ENCODE results near the gene TTLL8. TPM values are rescaled to one million over a fixed set of nuclear protein-coding genes. Genes with fewer than 3 reads are reported as not detected.

Gene TTLL8
- total RNA-seq, 2 donors from 2014 or later, result not detected

DNA sequence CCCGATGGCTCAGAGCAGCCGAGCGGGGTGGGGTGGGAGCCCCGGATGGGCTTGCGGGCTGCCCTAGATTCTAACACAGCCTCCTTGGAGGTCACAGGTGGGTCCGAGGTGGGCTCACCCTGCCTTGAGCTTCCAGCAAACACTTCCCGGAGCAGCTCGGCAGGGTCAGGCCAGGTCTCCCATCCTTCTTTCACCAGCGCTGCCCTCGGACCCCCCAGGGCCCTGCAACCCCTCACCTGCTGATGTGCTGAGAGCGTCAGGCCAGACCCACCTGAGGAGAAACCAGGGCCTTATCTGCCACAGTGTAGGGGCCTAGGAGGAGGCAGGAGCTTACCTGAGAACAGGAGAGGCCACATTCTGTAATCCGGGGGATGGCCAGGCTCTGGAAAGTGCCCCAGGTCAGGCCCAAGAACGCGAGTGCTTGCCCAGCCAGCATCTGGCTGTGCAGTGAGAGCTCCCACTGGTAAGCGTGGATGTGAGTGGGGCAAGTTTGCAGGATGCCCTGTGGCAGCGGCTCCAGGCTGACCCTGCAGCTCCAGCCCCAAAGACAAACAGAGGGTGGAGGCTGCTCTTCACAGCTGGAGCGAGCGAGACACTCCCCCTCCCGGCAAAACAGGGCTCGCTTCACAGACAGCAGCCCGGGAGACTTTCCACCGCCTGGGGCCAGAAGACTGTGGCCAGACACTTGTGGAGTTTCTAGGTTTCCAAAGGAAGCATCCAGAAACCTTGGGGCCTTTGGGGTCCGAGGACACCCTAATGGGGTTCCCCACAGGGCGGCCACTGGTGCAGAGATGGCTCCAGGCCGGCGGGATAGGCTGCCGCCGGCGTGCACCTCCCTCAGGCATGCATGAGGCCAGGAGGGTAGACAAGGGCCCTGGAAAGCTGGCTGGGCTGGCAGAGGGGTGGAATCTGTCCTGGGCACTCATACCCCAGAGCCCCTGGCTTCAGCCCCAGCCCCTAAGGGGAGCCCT is 45.6 kb downstream of the TTLL8 start, which contains the start of gene IL17REL:
Gene IL17REL (minus strand): TSS at position 555 of the 971 bp plus-strand sequence. CDS start 119 bp downstream, at position 436.
- Mint-ChIP-seq H3K36me3 (ENCODE audit: insufficient read depth in 2 of 2) (no peaks in the 10 kb centered on the region), H3K27ac (peak within 1 kb of the TSS; percentile 78), H3K9me3 (no peaks in the 10 kb centered on the region), H3K4me3 (peak within 1 kb of the TSS; percentile 76 to 83), H3K4me1 (ENCODE audit: low read depth) (peaks cover 15% of the 10 kb centered on the region), H3K27me3 (ENCODE audit: low read depth) (no peaks in the 10 kb centered on the region)
- DNase-seq (no peak), ATAC-seq (replicated peaks in 1 of 2) (no peak)

GRCh38 chr22:50011447-50012210 is 46.5 kb downstream of the TTLL8 start:
- Mint-ChIP-seq H3K9me3 (no peaks in the 10 kb centered on the region), H3K4me1 (ENCODE audit: low read depth) (peaks cover 15% of the 10 kb centered on the region), H3K4me3 (peak overlapping the region; percentile 76 to 83), H3K27me3 (ENCODE audit: low read depth) (no peaks in the 10 kb centered on the region), H3K36me3 (ENCODE audit: insufficient read depth in 2 of 2) (no peaks in the 10 kb centered on the region), H3K27ac (peak overlapping the region; percentile 78)
- ATAC-seq (replicated peaks in 1 of 2) (no peak), DNase-seq (no peak)

DNA sequence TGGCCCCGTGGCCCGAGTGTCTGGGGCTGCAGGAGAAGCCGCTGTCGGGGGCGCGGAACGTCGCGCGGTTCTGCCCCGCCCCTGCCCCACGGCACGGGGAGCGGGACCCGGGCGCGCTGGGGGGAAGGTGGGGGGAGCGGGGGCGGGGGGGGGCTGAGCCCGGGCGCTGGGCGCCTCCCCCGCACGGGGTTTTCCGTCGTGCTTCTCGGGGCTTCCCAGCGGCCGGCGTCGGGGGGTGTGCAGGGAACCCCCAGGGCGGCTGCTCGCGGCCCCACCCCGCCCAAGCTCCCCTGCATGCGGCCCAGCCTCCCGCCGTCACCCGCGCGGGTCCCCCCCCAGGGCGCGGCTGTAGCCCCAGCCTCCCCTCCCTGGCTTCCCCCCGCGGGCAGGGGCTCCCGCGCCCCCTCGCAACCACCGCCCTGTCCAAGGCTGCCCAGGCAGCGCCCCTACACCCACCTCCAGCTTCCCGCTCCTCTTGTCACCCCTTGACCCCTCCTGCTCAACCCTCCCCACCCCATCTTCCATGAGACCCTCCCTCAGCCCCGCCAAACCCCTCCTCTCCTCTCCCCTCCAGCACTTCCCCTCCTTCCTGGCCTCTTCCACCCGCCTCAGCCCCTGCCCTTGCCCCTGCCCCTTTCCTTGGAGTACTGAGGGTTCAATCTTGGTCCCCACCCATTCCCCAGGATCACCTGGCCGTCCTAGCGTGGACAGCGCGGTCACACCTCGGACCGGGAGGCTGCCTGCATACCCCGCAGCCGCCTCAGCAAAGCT is 47.2 kb downstream of the TTLL8 start:
- peaks cover 15% of the 10 kb centered on the region for H3K4me1 Mint-ChIP-seq (ENCODE audit: low read depth)
- H3K27ac Mint-ChIP-seq, result no peak overlapping the region
- no peaks in the 10 kb centered on the region for H3K36me3 Mint-ChIP-seq (ENCODE audit: insufficient read depth in 2 of 2)
- peak overlapping the region; percentile 76 to 83 for H3K4me3 Mint-ChIP-seq
- no peaks in the 10 kb centered on the region for H3K27me3 Mint-ChIP-seq (ENCODE audit: low read depth)
- DNase-seq, result peak; percentile 57 to 65
- H3K9me3 Mint-ChIP-seq, result no peaks in the 10 kb centered on the region
- ATAC-seq (replicated peaks in 1 of 2), result peak; percentile 64 to 70

GRCh38 chr22:50009765-50010675 is 48.1 kb downstream of the TTLL8 start:
- H3K4me1 Mint-ChIP-seq (ENCODE audit: low read depth), result peaks cover 19% of the 10 kb centered on the region
- H3K27me3 Mint-ChIP-seq (ENCODE audit: low read depth), result no peaks in the 10 kb centered on the region
- no peaks in the 10 kb centered on the region for H3K36me3 Mint-ChIP-seq (ENCODE audit: insufficient read depth in 2 of 2)
- no peak for DNase-seq
- no peak overlapping the region for H3K27ac Mint-ChIP-seq
- no peak for ATAC-seq (replicated peaks in 1 of 2)
- no peaks in the 10 kb centered on the region for H3K9me3 Mint-ChIP-seq
- peak overlapping the region; percentile 32 to 51 for H3K4me3 Mint-ChIP-seq

DNA sequence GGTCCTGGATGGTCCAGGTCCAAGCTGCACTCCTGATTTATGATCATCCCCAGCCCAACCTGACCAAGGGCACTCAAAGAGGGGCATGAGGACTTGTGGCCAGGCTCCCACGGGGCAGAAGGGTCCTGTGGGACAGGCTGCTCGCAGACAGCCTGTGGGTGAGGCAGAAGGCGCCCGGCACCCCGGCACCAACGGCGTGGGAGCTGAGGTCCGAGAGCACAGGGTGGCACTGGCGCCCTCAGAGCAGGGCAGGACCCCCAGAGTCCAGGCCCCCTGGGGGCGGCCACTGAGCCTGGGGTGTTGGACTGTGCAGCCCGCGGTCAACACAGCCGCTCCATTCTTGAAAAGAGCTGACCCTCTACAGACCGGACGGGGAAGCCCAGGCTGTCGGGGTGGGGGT is 48.8 kb downstream of the TTLL8 start:
- no peak overlapping the region for H3K4me3 Mint-ChIP-seq
- no peak overlapping the region for H3K27ac Mint-ChIP-seq
- no peaks in the 10 kb centered on the region for H3K27me3 Mint-ChIP-seq (ENCODE audit: low read depth)
- no peaks in the 10 kb centered on the region for H3K9me3 Mint-ChIP-seq
- H3K4me1 Mint-ChIP-seq (ENCODE audit: low read depth), result peaks cover 27% of the 10 kb centered on the region
- DNase-seq (no peak), ATAC-seq (replicated peaks in 1 of 2) (no peak)
- H3K36me3 Mint-ChIP-seq (ENCODE audit: insufficient read depth in 2 of 2), result no peaks in the 10 kb centered on the region

DNA sequence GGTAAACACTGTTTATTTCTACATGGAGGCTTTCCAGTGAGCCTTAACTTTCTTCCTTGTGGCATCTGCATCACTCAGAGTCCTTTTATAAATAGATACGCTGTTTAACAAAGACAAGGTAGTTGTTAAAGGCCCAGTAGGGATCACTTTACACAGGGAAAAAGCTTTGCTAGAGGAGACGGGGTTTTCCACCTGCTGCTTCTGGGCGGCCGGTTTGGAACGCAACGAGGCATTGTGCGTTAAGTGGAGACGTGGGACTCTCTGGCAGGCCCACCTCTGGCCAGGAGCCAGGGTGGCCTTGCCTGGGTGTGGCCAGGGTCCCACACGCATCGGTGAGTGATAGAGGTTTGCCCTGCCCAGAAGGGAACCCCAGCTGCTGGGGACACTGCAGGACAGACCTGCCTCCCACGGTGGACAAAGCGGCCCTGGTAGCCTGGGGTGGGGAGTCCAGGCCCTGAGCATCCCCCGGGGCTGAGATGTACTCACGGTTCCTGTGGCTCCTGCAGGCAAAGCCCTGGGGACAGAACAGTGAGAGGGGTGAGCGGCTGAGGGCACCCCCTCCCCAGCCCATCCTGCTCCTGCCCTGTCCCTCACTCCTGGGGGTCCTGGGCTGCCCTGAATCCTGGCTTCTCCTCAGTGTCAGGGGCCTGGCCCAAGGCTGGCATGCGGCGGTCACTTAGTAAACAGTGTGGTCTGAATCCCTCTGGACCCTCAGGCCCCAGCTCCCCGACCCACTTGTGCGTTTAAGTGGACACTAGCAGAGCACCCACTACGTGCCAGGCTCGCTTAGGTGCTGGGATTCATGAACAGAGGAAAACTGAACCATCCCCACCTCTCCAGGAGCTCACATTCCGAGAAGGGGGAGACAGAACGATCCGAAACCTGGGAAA is 49.7 kb downstream of the TTLL8 start:
- no peaks in the 10 kb centered on the region for H3K36me3 Mint-ChIP-seq (ENCODE audit: insufficient read depth in 2 of 2)
- H3K27me3 Mint-ChIP-seq (ENCODE audit: low read depth), result no peaks in the 10 kb centered on the region
- ATAC-seq (replicated peaks in 1 of 2) (no peak), DNase-seq (no peak)
- peaks cover 27% of the 10 kb centered on the region for H3K4me1 Mint-ChIP-seq (ENCODE audit: low read depth)
- H3K27ac Mint-ChIP-seq, result no peak overlapping the region
- H3K9me3 Mint-ChIP-seq, result no peaks in the 10 kb centered on the region
- H3K4me3 Mint-ChIP-seq, result no peak overlapping the region

DNA sequence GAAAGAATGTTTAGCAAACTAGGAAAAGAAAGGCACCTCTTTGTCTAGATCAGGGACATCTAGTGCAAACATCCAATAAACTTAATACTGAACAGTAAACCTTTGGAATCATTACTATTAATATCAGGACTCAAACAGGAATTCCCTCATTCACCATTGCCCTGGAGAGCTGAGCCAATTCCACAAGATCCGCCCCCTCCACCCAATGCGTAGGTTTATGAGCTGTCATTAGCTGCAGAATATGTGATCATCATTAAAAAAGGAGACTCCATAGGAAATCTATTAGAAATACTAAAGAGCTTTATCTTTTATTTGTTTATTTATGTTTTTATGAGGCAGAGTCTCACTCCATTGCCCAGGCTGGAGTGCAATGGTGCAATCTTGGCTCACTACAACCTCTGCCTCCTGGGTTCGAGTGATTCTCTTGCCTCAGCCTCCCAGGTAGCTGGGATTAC is 51.0 kb downstream of the TTLL8 start:
- H3K9me3 Mint-ChIP-seq, result no peaks in the 10 kb centered on the region
- no peak for DNase-seq
- H3K4me1 Mint-ChIP-seq (ENCODE audit: low read depth), result peaks cover 25% of the 10 kb centered on the region
- peaks cover 6% of the 10 kb centered on the region for H3K27me3 Mint-ChIP-seq (ENCODE audit: low read depth)
- no peaks in the 10 kb centered on the region for H3K36me3 Mint-ChIP-seq (ENCODE audit: insufficient read depth in 2 of 2)
- H3K27ac Mint-ChIP-seq, result no peak overlapping the region
- no peak for ATAC-seq (replicated peaks in 1 of 2)
- no peak overlapping the region for H3K4me3 Mint-ChIP-seq

DNA sequence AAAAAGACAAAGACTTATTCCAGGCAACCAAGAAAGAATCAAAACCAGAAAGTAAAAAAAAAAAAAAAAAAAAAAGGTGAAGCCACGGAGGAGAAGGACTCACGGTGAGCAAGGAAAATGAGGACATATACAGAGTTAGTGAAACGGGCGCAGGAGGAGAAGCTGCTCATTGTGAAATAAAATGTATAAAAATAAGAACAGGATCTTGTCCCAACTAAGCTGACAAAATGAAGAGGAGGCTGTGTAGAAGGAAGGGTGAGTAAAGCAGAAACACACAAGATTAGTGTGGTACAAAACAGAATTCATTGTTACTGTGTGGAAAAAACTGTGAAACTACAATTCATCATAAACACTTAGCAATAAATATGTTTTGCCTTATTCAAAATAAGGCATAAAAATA is 53.2 kb downstream of the TTLL8 start:
- Mint-ChIP-seq H3K27ac (peak overlapping the region; percentile 84), H3K9me3 (no peaks in the 10 kb centered on the region), H3K4me1 (ENCODE audit: low read depth) (peaks cover 12% of the 10 kb centered on the region), H3K27me3 (ENCODE audit: low read depth) (peaks cover 6% of the 10 kb centered on the region), H3K36me3 (ENCODE audit: insufficient read depth in 2 of 2) (no peaks in the 10 kb centered on the region), H3K4me3 (peak overlapping the region in 1 of 2 donors; percentile 62)
- DNase-seq (no peak), ATAC-seq (replicated peaks in 1 of 2) (peak; percentile 32 to 69)

- Mint-ChIP-seq H3K9me3 (peaks cover 1 to 2% of the 10 kb centered on the region in 2 donors), H3K4me1 (ENCODE audit: low read depth) (peaks cover 12% of the 10 kb centered on the region), H3K36me3 (ENCODE audit: insufficient read depth in 2 of 2) (peaks cover 0 to 2% of the 10 kb centered on the region in 2 donors), H3K27me3 (ENCODE audit: low read depth) (peaks cover 6% of the 10 kb centered on the region), H3K27ac (no peak overlapping the region), H3K4me3 (no peak overlapping the region)
- ATAC-seq (replicated peaks in 1 of 2), result no peak
- no peak for DNase-seq
Measured at GRCh38 chr22:50002791-50003190, 55.3 kb downstream of the TTLL8 start.

DNA sequence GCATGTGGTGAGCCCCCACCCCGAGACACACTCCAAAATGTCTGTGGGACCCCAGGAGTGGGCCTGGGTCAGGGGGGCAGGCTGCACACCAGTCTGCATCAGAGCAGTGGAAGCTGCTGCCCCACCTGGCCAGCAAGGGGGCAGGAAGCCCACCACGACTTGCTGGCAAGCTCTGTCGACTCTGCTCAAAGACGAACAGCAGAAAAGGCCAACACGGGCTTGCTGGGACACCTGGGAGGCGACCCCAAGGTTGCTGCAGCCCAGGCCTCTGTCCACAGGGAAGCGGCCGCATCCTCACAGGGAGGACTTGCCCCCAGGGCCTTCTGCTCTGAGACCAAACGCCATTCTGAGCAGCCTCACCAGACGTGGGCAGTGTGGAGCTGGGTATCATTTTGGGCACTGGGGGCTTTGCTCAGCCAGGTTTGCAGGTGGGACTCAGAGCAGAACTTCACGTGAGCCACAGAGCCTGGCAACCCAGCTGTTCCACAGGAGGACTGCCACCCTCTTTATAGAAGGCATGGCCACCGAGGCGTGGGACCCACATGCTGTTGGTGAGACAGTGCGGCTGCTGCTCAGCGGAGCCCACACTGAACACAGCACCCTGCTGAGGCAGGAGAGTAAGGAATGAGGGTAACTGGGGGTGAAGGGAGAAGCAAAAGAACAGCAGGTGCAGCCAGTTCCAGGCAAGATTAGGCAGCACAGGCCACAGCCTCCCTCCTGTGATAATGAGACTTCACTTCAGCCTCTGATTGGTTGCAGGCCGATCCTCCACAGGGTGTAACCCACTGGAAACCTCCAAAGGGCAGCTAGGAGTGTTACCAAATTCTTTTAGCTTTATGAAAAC is 56.5 kb downstream of the TTLL8 start:
- H3K27me3 Mint-ChIP-seq (ENCODE audit: low read depth), result peaks cover 6% of the 10 kb centered on the region
- DNase-seq, result no peak
- no peak overlapping the region for H3K4me3 Mint-ChIP-seq

More for the DNA sequence above, 56.5 kb downstream of the TTLL8 start:
- peaks cover 12% of the 10 kb centered on the region for H3K4me1 Mint-ChIP-seq (ENCODE audit: low read depth)
- no peak overlapping the region for H3K27ac Mint-ChIP-seq
- peaks cover 1 to 2% of the 10 kb centered on the region in 2 donors for H3K9me3 Mint-ChIP-seq
- H3K36me3 Mint-ChIP-seq (ENCODE audit: insufficient read depth in 2 of 2), result peaks cover 0 to 2% of the 10 kb centered on the region in 2 donors
- ATAC-seq (replicated peaks in 1 of 2), result no peak

Measured in activated T-cell treated with anti-CD3 and anti-CD28 coated beads, Interleukin-2, amount 50 U/mL, for 72 hours (primary cell).